Neural progenitor cell (in vitro differentiated cells): ENCODE results near the gene CPXM1.
"Not testable (repeated sequence)": the region's sequence is repeated elsewhere in the genome, so short reads cannot be mapped to it uniquely, and the experiment has no call there.

Experiments used
- CTCF ChIP-seq: fragments of 200-600 bp; sonication (generic); IDR thresholded peaks from 2 replicates; pipeline ENCODE4 v1.5.1; 2017; ENCODE audit warnings: antibody characterized with exemption, mild to moderate bottlenecking
- EZH2 ChIP-seq: fragments of 200-600 bp; sonication (generic); IDR thresholded peaks from 2 replicates; pipeline ENCODE4 v1.6.1; 2017; ENCODE audit warnings: antibody characterized with exemption, mild to moderate bottlenecking, moderate library complexity
- EZH2phosphoT487 ChIP-seq: fragments of 200-600 bp; sonication (generic); IDR thresholded peaks from 2 replicates; pipeline ENCODE4 v1.6.1; 2017; ENCODE audit warnings: antibody characterized with exemption

- TF ChIP-seq CTCF, EZH2, EZH2phosphoT487: not testable (repeated sequence)
Observed at GRCh38 chr20:2770091-2770490, 30.3 kb downstream of the CPXM1 start.
